ENCODE measurements around the gene ATP6V1G1. TPM values are rescaled to one million over a fixed set of nuclear protein-coding genes. Genes with fewer than 3 reads are reported as not detected.

The ATP6V1G1 gene
- total RNA-seq, 1 donor from 2014 or later: 34.1 TPM

DNA sequence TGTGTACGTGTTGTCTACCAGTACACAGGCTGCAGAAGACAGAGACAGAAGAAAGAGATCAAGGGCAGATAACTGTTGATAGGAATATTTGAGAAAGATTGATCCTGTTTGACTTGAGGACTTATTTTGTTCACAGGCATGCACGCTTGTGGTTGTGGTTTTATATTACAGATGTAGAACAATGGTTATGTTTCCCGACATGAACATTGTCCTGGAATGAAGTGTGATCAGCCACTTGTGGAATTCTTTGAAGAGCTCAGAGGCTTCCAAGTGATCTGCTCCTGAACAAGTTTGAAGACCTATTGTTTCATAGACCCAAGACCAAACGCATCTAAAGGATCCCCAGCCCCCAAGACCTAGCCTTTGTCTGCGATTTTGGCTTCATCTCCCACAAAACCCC lies 56.3 kb downstream of the ATP6V1G1 start:
- ATAC-seq (no peak), DNase-seq (ENCODE audit: low spot score) (no peak)

Other genes with a start within 250 kb of the ATP6V1G1 start
- gene AKNA, start 199.8 kb upstream of the ATP6V1G1 start, total RNA-seq: 7.3 TPM
- 2.8 TPM for gene WHRN, start 82.3 kb upstream of the ATP6V1G1 start, total RNA-seq
- 4.8 TPM for gene TMEM268, start 23.5 kb downstream of the ATP6V1G1 start, total RNA-seq
- not detected for gene TEX53, start 70.0 kb downstream of the ATP6V1G1 start, total RNA-seq
- not detected for gene TEX48, start 94.4 kb downstream of the ATP6V1G1 start, total RNA-seq
- gene TNFSF15, start 218.3 kb downstream of the ATP6V1G1 start, total RNA-seq: 0.05 TPM

All from left lobe of liver (tissue), 2 donors.